Measurements from ENCODE around the gene TOP3B. TPM values are rescaled to one million over a fixed set of nuclear protein-coding genes. Genes with fewer than 3 reads are reported as not detected.

The TOP3B gene
- total and polyA plus RNA-seq, 9 of the 15 experiments (the other 6 are each of a cell fraction or from before 2014, with no cell fraction given), result 3.0 to 188 (median 112) TPM

GRCh38 chr22:22023581-22024137 is 41.1 kb upstream of the TOP3B start (continued):
- TF ChIP-seq, protein P1, sequence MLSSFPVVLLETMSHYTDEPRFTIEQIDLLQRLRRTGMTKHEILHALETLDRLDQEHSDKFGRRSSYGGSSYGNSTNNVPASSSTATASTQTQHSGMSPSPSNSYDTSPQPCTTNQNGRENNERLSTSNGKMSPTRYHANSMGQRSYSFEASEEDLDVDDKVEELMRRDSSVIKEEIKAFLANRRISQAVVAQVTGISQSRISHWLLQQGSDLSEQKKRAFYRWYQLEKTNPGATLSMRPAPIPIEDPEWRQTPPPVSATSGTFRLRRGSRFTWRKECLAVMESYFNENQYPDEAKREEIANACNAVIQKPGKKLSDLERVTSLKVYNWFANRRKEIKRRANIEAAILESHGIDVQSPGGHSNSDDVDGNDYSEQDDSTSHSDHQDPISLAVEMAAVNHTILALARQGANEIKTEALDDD (IDR thresholded peaks at IDR 0.05), result peak; percentile 88
- TF ChIP-seq ZNF561 (CRISPR knock-in tag; conservative IDR thresholded peaks at IDR 0.05) (no peak), ZNF511 (CRISPR knock-in tag; IDR thresholded peaks at IDR 0.05) (peak; percentile 73; the same call in 1 of the 2 replicates), CXXC5 (CRISPR knock-in tag; IDR thresholded peaks at IDR 0.05) (no peak), DMBX1 (CRISPR knock-in tag; IDR thresholded peaks at IDR 0.05; ENCODE audit: borderline replicate concordance) (no peak), ELF1 (tag; IDR thresholded peaks at IDR 0.05) (peak; percentile 54; the same call in 1 of the 2 replicates), SMC3 (conservative IDR thresholded peaks at IDR 0.05; ENCODE audit: insufficient read depth, low read depth, low read length) (no peak), GATA2 (CRISPR knock-in tag; IDR thresholded peaks at IDR 0.05) (0 out of 2 replicates have a peak, but pooled peaks have one; percentile 5), BCLAF1 (IDR thresholded peaks at IDR 0.05; ENCODE audit: borderline replicate concordance in 1 of 2, control insufficient read depth in 1 of 2, low read depth in 2 of 2, low read length in 1 of 2) (no peak), ARID4B (CRISPR knock-in tag; IDR thresholded peaks at IDR 0.05) (no peak), SRSF1 (IDR thresholded peaks at IDR 0.05; ENCODE audit: low read depth, low read length) (no peak), USF1 (CRISPR knock-in tag; IDR thresholded peaks at IDR 0.05) (peak; percentile 58; the same call in 1 of the 2 replicates), ZNF699 (CRISPR knock-in tag; IDR thresholded peaks at IDR 0.05; ENCODE audit: insufficient replicate concordance) (peak; percentile 93), ZNF184 (CRISPR knock-in tag; IDR thresholded peaks at IDR 0.05) (no peak), ZNF3 (CRISPR knock-in tag; IDR thresholded peaks at IDR 0.05) (peak; percentile 98)
- TF ChIP-seq, protein P2, sequence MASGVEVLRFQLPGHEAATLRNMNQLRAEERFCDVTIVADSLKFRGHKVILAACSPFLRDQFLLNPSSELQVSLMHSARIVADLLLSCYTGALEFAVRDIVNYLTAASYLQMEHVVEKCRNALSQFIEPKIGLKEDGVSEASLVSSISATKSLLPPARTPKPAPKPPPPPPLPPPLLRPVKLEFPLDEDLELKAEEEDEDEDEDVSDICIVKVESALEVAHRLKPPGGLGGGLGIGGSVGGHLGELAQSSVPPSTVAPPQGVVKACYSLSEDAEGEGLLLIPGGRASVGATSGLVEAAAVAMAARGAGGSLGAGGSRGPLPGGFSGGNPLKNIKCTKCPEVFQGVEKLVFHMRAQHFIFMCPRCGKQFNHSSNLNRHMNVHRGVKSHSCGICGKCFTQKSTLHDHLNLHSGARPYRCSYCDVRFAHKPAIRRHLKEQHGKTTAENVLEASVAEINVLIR (CRISPR knock-in tag; IDR thresholded peaks at IDR 0.05), result no peak
